WTC11 (cell line): ENCODE results near the gene SUSD4.

Experiments
- JAZF1 ChIP-seq: fragments of 250-450 bp; sonication (Bioruptor Pico); IDR thresholded peaks from 2 replicates; pipeline ENCODE4 v1.9.0; 2021; ENCODE audit warnings: moderate library complexity, mild to moderate bottlenecking, inconsistent platforms
- NFYB ChIP-seq: sonication (generic); formaldehyde crosslinking; conservative IDR thresholded peaks from 2 replicates; pipeline ENCODE4 v1.8.0; 2022; ENCODE audit warnings: low read depth, missing genetic modification reagents
- RORB ChIP-seq: fragments of 250-450 bp; sonication (Bioruptor Pico); IDR thresholded peaks from 2 replicates; pipeline ENCODE4 v1.9.0; 2021; ENCODE audit warnings: mild to moderate bottlenecking
- ZNF121 ChIP-seq: sonication (generic); formaldehyde crosslinking; IDR thresholded peaks from 2 replicates; pipeline ENCODE4 v1.8.0; 2023; ENCODE audit warnings: missing genetic modification reagents
- ZNF416 ChIP-seq: fragments of 250-450 bp; sonication (Bioruptor Pico); IDR thresholded peaks from 2 replicates; pipeline ENCODE4 v1.9.0; 2021; ENCODE audit warnings: mild to moderate bottlenecking, inconsistent platforms
- TF ChIP-seq, protein P1 (sequence below): fragments of 200-600 bp; IDR thresholded peaks from 2 replicates; pipeline ENCODE4 v1.8.0; 2022; ENCODE audit warnings: antibody characterized with exemption
- TF ChIP-seq, protein P2 (sequence below): fragments of 250-450 bp; sonication (Bioruptor Pico); IDR thresholded peaks from 2 replicates; pipeline ENCODE4 v2.1.2; 2022; ENCODE audit warnings: mild to moderate bottlenecking, moderate library complexity
- TF ChIP-seq, protein P3 (sequence below): sonication (generic); formaldehyde crosslinking; IDR thresholded peaks from 2 replicates; pipeline ENCODE4 v1.8.1; 2022; ENCODE audit warnings: missing genetic modification reagents, borderline replicate concordance
- TF ChIP-seq, protein P4 (sequence below): sonication (generic); formaldehyde crosslinking; IDR thresholded peaks from 2 replicates; pipeline ENCODE4 v1.8.1; 2022; ENCODE audit warnings: mild to moderate bottlenecking, moderate library complexity, missing genetic modification reagents

DNA sequence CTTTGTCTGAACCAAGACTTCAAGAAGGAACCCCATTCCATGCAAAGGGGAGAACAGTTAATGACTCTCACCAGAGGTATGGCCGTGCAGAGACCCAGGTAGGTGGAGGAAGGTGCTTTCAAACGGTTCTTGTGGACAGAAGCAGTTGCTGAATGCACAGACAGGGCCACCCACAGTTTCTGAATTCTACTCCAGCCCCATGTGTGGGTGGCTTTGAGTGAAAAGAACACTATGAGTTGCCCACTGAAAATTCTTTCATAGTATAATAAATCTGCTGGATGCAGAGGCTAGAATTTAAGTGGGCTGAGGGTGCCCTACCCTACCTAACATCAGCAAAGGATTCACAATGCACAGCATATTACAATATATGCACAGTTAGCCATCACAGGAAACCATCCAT, 22.0 kb upstream of the SUSD4 start:
- no peak for TF ChIP-seq ZNF416 (CRISPR knock-in tag)
- TF ChIP-seq RORB (CRISPR knock-in tag), result no peak
- no peak for TF ChIP-seq JAZF1 (CRISPR knock-in tag)
- TF ChIP-seq, protein P1, sequence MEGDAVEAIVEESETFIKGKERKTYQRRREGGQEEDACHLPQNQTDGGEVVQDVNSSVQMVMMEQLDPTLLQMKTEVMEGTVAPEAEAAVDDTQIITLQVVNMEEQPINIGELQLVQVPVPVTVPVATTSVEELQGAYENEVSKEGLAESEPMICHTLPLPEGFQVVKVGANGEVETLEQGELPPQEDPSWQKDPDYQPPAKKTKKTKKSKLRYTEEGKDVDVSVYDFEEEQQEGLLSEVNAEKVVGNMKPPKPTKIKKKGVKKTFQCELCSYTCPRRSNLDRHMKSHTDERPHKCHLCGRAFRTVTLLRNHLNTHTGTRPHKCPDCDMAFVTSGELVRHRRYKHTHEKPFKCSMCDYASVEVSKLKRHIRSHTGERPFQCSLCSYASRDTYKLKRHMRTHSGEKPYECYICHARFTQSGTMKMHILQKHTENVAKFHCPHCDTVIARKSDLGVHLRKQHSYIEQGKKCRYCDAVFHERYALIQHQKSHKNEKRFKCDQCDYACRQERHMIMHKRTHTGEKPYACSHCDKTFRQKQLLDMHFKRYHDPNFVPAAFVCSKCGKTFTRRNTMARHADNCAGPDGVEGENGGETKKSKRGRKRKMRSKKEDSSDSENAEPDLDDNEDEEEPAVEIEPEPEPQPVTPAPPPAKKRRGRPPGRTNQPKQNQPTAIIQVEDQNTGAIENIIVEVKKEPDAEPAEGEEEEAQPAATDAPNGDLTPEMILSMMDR, result no peak
- TF ChIP-seq, protein P2, sequence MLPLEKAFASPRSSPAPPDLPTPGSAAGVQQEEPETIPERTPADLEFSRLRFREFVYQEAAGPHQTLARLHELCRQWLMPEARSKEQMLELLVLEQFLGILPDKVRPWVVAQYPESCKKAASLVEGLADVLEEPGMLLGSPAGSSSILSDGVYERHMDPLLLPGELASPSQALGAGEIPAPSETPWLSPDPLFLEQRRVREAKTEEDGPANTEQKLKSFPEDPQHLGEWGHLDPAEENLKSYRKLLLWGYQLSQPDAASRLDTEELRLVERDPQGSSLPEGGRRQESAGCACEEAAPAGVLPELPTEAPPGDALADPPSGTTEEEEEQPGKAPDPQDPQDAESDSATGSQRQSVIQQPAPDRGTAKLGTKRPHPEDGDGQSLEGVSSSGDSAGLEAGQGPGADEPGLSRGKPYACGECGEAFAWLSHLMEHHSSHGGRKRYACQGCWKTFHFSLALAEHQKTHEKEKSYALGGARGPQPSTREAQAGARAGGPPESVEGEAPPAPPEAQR (CRISPR knock-in tag), result no peak
- TF ChIP-seq ZNF121 (CRISPR knock-in tag), result no peak
- TF ChIP-seq, protein P3, sequence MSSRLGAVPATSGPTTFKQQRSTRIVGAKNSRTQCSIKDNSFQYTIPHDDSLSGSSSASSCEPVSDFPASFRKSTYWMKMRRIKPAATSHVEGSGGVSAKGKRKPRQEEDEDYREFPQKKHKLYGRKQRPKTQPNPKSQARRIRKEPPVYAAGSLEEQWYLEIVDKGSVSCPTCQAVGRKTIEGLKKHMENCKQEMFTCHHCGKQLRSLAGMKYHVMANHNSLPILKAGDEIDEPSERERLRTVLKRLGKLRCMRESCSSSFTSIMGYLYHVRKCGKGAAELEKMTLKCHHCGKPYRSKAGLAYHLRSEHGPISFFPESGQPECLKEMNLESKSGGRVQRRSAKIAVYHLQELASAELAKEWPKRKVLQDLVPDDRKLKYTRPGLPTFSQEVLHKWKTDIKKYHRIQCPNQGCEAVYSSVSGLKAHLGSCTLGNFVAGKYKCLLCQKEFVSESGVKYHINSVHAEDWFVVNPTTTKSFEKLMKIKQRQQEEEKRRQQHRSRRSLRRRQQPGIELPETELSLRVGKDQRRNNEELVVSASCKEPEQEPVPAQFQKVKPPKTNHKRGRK (CRISPR knock-in tag), result no peak
- TF ChIP-seq, protein P4, sequence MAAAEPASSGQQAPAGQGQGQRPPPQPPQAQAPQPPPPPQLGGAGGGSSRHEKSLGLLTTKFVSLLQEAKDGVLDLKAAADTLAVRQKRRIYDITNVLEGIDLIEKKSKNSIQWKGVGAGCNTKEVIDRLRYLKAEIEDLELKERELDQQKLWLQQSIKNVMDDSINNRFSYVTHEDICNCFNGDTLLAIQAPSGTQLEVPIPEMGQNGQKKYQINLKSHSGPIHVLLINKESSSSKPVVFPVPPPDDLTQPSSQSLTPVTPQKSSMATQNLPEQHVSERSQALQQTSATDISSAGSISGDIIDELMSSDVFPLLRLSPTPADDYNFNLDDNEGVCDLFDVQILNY (CRISPR knock-in tag), result no peak
- TF ChIP-seq NFYB, result no peak
